Tibial artery (tissue), 4 donors: ENCODE results near the gene TSPAN14.

Experiments
- DNase-seq, 2 donors: peaks; one replicate each; pipeline ENCODE4 v3.0.0-alpha.2; 2019
- H3K27ac ChIP-seq, 2 donors: fragments of 200-600 bp; sonication (generic) in 1 of 2; 1 replicate in 1 of 2; 2 replicates in 1 of 2; pipeline ENCODE4 v1.5.1; 2018 to 2019; ENCODE audit warnings: mild to moderate bottlenecking in 1 of 2
- H3K27me3 ChIP-seq, 2 donors: fragments of 200-600 bp; sonication (generic) in 1 of 2; one replicate each; pipeline versions ENCODE4 v1.5.1 to v1.6.0; 2016 to 2019
- H3K36me3 ChIP-seq, 3 donors: fragments of 200-600 bp; sonication (generic) in 2 of 3; one replicate each; pipeline ENCODE4 v1.5.1; 2016 to 2019; ENCODE audit warnings: mild to moderate bottlenecking in 2 of 3
- H3K4me1 ChIP-seq, 4 donors: fragments of 200-600 bp; sonication (generic) in 2 of 4; 1 replicate in 3 of 4; 2 replicates in 1 of 4; pipeline ENCODE4 v1.5.1; 2016 to 2019
- H3K4me3 ChIP-seq, 2 donors: fragments of 200-600 bp; sonication (generic) in 1 of 2; 1 replicate in 1 of 2; 2 replicates in 1 of 2; pipeline ENCODE4 v1.5.1; 2018 to 2019; ENCODE audit warnings: mild to moderate bottlenecking in 2 of 2
- H3K9me3 ChIP-seq, 3 donors: fragments of 200-600 bp; sonication (generic) in 1 of 3; one replicate each; pipeline ENCODE4 v1.5.1; 2016 to 2019
- intact Hi-C: fragments of 100-400 bp; cut with DNase I; formaldehyde crosslinking; loops from one replicate; pipeline ENCODE4 v1.15.0; 2023; ENCODE audit warnings: low total_unique reads
- TF ChIP-seq, protein P1 (sequence below), 2 experiments: fragments of 200-600 bp in 1 of 2; fragments of 450-650 bp in 1 of 2; IDR thresholded peaks; one replicate each; pipeline ENCODE4 v1.5.1; 2017 to 2019; ENCODE audit warnings: antibody characterized with exemption in 2 of 2, mild to moderate bottlenecking in 1 of 2, moderate library complexity in 1 of 2

The TSPAN14 gene

DNA sequence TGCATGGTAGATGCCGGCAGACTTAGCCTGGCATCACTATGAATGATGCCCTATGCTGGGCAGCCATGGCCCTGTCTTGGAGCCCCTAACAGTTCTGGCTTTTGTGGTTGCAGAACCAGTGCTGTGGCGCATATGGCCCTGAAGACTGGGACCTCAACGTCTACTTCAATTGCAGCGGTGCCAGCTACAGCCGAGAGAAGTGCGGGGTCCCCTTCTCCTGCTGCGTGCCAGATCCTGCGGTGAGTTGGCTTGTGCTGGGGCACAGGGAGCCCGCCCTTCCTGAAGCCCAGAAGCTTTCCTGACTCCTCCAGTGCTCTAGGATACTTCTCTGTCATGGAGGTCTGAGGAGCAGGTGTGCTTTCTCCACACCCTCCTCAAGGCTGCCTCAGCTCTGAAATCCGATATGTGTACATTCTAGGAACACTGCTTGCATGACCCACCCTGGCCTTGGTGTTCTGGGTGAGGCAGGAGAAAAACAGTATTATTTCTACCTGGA lies 58.0 kb downstream of the TSPAN14 start:
- Histone ChIP-seq H3K36me3 (peaks cover 35 to 94% (median 93%) of the 10 kb centered on the region in 3 donors), H3K9me3 (no peaks in the 10 kb centered on the region), H3K4me1 (peaks cover 0 to 13% (median 9%) of the 10 kb centered on the region in 4 donors), H3K4me3 (no peak overlapping the region), H3K27me3 (no peaks in the 10 kb centered on the region), H3K27ac (no peak overlapping the region)
- TF ChIP-seq, protein P1, sequence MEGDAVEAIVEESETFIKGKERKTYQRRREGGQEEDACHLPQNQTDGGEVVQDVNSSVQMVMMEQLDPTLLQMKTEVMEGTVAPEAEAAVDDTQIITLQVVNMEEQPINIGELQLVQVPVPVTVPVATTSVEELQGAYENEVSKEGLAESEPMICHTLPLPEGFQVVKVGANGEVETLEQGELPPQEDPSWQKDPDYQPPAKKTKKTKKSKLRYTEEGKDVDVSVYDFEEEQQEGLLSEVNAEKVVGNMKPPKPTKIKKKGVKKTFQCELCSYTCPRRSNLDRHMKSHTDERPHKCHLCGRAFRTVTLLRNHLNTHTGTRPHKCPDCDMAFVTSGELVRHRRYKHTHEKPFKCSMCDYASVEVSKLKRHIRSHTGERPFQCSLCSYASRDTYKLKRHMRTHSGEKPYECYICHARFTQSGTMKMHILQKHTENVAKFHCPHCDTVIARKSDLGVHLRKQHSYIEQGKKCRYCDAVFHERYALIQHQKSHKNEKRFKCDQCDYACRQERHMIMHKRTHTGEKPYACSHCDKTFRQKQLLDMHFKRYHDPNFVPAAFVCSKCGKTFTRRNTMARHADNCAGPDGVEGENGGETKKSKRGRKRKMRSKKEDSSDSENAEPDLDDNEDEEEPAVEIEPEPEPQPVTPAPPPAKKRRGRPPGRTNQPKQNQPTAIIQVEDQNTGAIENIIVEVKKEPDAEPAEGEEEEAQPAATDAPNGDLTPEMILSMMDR (IDR thresholded peaks at IDR 0.05) = no peak
- DNase-seq = peak; percentile 12 to 43
- intact Hi-C loops = no loop called here

DNA sequence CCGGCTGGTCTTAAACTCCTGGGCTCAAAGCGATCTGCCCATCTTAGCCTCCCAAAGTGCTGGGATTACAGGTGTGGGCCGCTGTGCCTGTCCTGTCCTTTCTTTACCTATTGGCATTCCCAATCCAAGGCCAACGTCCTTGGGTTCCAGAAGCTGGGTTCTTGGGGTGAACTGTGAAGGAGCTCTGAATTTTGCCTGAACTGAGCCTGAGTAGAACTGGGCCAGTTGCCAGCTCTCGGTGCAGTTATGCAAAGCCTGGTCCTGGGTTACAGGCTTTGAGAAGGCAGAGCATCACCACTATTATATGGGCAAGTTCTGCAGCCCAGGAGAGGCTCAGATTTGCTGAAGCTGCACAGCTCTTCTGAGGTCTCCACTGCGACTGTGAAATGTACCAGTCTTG lies 59.0 kb downstream of the TSPAN14 start:
- peaks cover 37 to 99% (median 92%) of the 10 kb centered on the region in 3 donors for H3K36me3 ChIP-seq
- intact Hi-C loops = no loop called here
- H3K27me3 ChIP-seq = no peaks in the 10 kb centered on the region
- H3K4me1 ChIP-seq = peaks cover 0 to 23% (median 16%) of the 10 kb centered on the region in 4 donors
- DNase-seq = peak; percentile 18 to 23
- TF ChIP-seq, protein P1 (IDR thresholded peaks at IDR 0.05) = no peak
- no peak overlapping the region for H3K27ac ChIP-seq
- H3K9me3 ChIP-seq = no peaks in the 10 kb centered on the region
- H3K4me3 ChIP-seq = no peak overlapping the region

DNA sequence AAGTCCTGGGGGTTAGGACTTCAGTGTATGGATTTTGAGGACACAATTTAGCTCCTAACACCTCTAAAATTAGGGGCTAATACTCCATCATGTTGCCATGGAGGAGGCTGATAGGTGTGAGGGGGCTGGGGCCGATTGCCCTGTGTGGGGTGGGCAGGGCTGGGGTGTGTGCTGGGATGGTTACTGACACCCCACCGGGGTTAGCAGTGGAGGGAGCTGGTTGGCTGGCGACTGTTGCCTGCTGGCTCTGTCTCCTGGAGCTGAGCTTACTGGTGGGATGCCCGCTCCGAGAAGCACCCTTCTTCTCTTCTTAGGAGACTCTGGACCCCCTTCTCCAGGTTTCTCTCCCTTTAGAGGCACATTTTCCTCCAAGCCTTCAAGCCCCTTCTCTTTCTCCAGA lies 61.4 kb downstream of the TSPAN14 start:
- Histone ChIP-seq H3K9me3 (no peaks in the 10 kb centered on the region), H3K4me3 (no peak overlapping the region), H3K36me3 (peaks cover 39 to 100% (median 90%) of the 10 kb centered on the region in 3 donors), H3K27me3 (no peaks in the 10 kb centered on the region), H3K4me1 (peaks cover 0 to 25% (median 19%) of the 10 kb centered on the region in 4 donors), H3K27ac (peak overlapping the region in 1 of 2 donors; percentile 82)
- intact Hi-C loops = no loop called here
- peak; percentile 11 to 35 for DNase-seq
- TF ChIP-seq, protein P1 (IDR thresholded peaks at IDR 0.05) = no peak

GRCh38 chr10:80515941-80516340 lies 61.8 kb downstream of the TSPAN14 start:
- Histone ChIP-seq H3K4me1 (peaks cover 0 to 25% (median 19%) of the 10 kb centered on the region in 4 donors), H3K27ac (peak overlapping the region in 1 of 2 donors; percentile 82)
- peak; percentile 12 to 53 for DNase-seq

DNA sequence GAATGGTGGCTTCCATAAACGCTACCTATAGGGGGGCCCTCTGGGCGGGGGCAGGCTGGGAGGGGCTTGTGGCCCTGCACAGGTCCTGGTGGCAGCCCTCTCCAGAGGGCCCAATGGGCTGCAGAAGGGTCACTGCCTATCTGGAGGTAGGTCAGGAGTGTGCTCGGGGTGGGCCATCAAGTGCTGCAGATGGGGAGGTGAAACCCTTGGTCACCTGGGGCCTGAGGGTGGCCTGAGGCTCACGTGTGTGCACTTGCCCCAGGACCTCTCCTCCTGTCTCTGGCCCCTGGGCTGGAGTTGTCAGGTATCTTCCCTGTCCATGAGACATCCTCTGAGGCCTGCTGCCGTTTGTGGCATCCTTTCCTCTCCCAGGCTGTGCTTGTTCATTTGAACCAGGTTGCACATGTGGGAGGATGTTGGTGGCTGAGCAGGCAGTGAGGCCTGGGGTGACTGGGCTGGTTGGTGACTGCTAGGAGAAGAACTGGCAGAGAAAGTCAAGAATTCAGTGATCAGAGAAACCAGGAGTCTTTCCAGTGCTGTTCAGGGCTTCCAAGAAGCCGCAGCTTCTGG lies 62.5 kb downstream of the TSPAN14 start:
- TF ChIP-seq, protein P1 (IDR thresholded peaks at IDR 0.05) = no peak
- no peaks in the 10 kb centered on the region for H3K27me3 ChIP-seq
- peaks cover 39 to 99% (median 88%) of the 10 kb centered on the region in 3 donors for H3K36me3 ChIP-seq
- H3K27ac ChIP-seq = peak overlapping the region; percentile 21 to 82
- no peaks in the 10 kb centered on the region for H3K9me3 ChIP-seq
- H3K4me1 ChIP-seq = peaks cover 0 to 25% (median 19%) of the 10 kb centered on the region in 4 donors
- peak; percentile 13 to 42 for DNase-seq
- no peak overlapping the region for H3K4me3 ChIP-seq
- intact Hi-C loops = no loop called here

More at GRCh38 chr10:80515941-80516340, 61.8 kb downstream of the TSPAN14 start:
- TF ChIP-seq, protein P1 (IDR thresholded peaks at IDR 0.05) = no peak
- H3K9me3 ChIP-seq = no peaks in the 10 kb centered on the region
- H3K27me3 ChIP-seq = no peaks in the 10 kb centered on the region
- intact Hi-C loops = no loop called here
- H3K4me3 ChIP-seq = no peak overlapping the region
- peaks cover 39 to 100% (median 90%) of the 10 kb centered on the region in 3 donors for H3K36me3 ChIP-seq
